SK-N-SH treated with all-trans-retinoic acid at 6 μM for 48 hours (cell line): Measurements from ENCODE around the gene OSR1.
"Not testable (repeated sequence)": the region's sequence is repeated elsewhere in the genome, so short reads cannot be mapped to it uniquely, and the experiment has no call there.

ENCODE experiments used
- ATAC-seq: fragments of 200-7000 bp; cut with Tn5 transposase; 3 replicates; pipeline ENCODE4 v1.9.1; 2020; ENCODE audit warnings: mild to moderate bottlenecking, moderate library complexity
- ARNTL ChIP-seq: fragments of 450-650 bp; formaldehyde crosslinking; IDR thresholded peaks from 2 replicates; pipeline ENCODE4 v1.5.0; 2020; ENCODE audit warnings: low read depth, mild to moderate bottlenecking, moderate library complexity, borderline replicate concordance
- CSDC2 ChIP-seq: fragments of 250-450 bp; sonication (Bioruptor Pico); IDR thresholded peaks from 2 replicates; pipeline ENCODE4 v1.5.0; 2020; ENCODE audit warnings: mild to moderate bottlenecking, moderate library complexity
- ESRRG ChIP-seq: fragments of 250-450 bp; sonication (Bioruptor Pico); IDR thresholded peaks from 2 replicates; pipeline ENCODE4 v1.6.1; 2021; ENCODE audit warnings: mild to moderate bottlenecking
- GLIS3 ChIP-seq: fragments of 250-450 bp; sonication (Bioruptor Pico); IDR thresholded peaks from 2 replicates; pipeline ENCODE4 v1.5.0; 2020; ENCODE audit warnings: mild to moderate bottlenecking, moderate library complexity
- OSR1 ChIP-seq: fragments of 250-450 bp; sonication (Bioruptor Pico); IDR thresholded peaks from 2 replicates; pipeline ENCODE4 v1.8.0; 2022; ENCODE audit warnings: moderate library complexity, mild to moderate bottlenecking, inconsistent platforms
- PPARA ChIP-seq: fragments of 250-450 bp; sonication (Bioruptor Pico); IDR thresholded peaks from 2 replicates; pipeline ENCODE4 v1.5.0; 2020; ENCODE audit warnings: mild to moderate bottlenecking, borderline replicate concordance
- RARB ChIP-seq: fragments of 250-450 bp; sonication (Bioruptor Pico); IDR thresholded peaks from 2 replicates; pipeline ENCODE4 v1.8.0; 2021; ENCODE audit warnings: mild to moderate bottlenecking, moderate library complexity
- SNAI2 ChIP-seq: fragments of 250-450 bp; sonication (Bioruptor Pico); IDR thresholded peaks from 2 replicates; pipeline ENCODE4 v1.5.0; 2020; ENCODE audit warnings: mild to moderate bottlenecking, moderate library complexity
- TCF4 ChIP-seq: fragments of 250-450 bp; sonication (Bioruptor Pico); IDR thresholded peaks from 2 replicates; pipeline ENCODE4 v1.8.0; 2021; ENCODE audit warnings: mild to moderate bottlenecking, moderate library complexity, borderline replicate concordance
- TOX ChIP-seq: fragments of 250-450 bp; sonication (Bioruptor Pico); IDR thresholded peaks from 2 replicates; pipeline ENCODE4 v1.8.0; 2021; ENCODE audit warnings: mild to moderate bottlenecking, moderate library complexity, borderline replicate concordance
- ZC3H10 ChIP-seq: fragments of 250-450 bp; sonication (Bioruptor Pico); IDR thresholded peaks from 2 replicates; pipeline ENCODE4 v1.5.1; 2021; ENCODE audit warnings: mild to moderate bottlenecking, moderate library complexity
- ZFP3 ChIP-seq: fragments of 250-450 bp; sonication (Bioruptor Pico); IDR thresholded peaks from 2 replicates; pipeline ENCODE4 v1.5.0; 2020; ENCODE audit warnings: mild to moderate bottlenecking, moderate library complexity
- ZNF565 ChIP-seq: fragments of 450-650 bp; formaldehyde crosslinking; conservative IDR thresholded peaks from 2 replicates; pipeline ENCODE4 v1.5.0; 2020; ENCODE audit warnings: low read depth, mild to moderate bottlenecking, moderate library complexity
- ZNF70 ChIP-seq: fragments of 450-650 bp; formaldehyde crosslinking; IDR thresholded peaks from 2 replicates; pipeline ENCODE4 v1.5.0; 2020; ENCODE audit warnings: mild to moderate bottlenecking, moderate library complexity
- ZNF8 ChIP-seq: fragments of 450-650 bp; formaldehyde crosslinking; IDR thresholded peaks from 2 replicates; pipeline ENCODE4 v1.5.0; 2020; ENCODE audit warnings: mild to moderate bottlenecking, moderate library complexity
- TF ChIP-seq, protein P1 (sequence below): fragments of 250-450 bp; sonication (Bioruptor Pico); IDR thresholded peaks from 2 replicates; pipeline ENCODE4 v1.8.0; 2021; ENCODE audit warnings: low read depth, mild to moderate bottlenecking, moderate library complexity, borderline replicate concordance
- TF ChIP-seq, protein P2 (sequence below): fragments of 250-450 bp; sonication (Bioruptor Pico); IDR thresholded peaks from 2 replicates; pipeline ENCODE4 v1.5.1; 2021; ENCODE audit warnings: mild to moderate bottlenecking, moderate library complexity
- TF ChIP-seq, protein P3 (sequence below): fragments of 250-450 bp; sonication (Bioruptor Pico); IDR thresholded peaks from 2 replicates; pipeline ENCODE4 v1.5.0; 2020; ENCODE audit warnings: mild to moderate bottlenecking, moderate library complexity

Gene OSR1

DNA sequence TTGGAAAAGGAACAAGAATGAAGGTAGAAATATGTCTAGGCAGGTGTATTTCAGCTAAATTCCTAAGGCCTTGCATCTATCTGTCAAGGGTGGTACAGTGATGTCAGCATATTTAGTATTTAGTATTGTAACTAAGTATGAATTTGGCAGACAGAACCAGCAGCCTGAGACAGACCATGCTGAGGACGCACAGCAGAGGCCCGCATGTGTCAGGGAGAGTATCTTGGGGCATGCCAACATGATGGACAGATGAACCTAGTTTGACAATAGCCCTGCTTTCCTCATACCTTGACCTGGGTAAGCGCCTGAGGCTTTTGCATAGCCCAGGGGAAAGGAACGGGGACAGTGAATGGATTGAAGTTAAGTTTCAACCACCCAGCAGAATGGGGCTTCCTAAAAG lies 33.8 kb upstream of the OSR1 start (continued):
- TF ChIP-seq, protein P1, sequence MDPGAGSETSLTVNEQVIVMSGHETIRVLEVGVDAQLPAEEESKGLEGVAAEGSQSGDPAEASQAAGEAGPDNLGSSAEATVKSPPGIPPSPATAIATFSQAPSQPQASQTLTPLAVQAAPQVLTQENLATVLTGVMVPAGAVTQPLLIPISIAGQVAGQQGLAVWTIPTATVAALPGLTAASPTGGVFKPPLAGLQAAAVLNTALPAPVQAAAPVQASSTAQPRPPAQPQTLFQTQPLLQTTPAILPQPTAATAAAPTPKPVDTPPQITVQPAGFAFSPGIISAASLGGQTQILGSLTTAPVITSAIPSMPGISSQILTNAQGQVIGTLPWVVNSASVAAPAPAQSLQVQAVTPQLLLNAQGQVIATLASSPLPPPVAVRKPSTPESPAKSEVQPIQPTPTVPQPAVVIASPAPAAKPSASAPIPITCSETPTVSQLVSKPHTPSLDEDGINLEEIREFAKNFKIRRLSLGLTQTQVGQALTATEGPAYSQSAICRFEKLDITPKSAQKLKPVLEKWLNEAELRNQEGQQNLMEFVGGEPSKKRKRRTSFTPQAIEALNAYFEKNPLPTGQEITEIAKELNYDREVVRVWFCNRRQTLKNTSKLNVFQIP, result no peak
- TF ChIP-seq ZNF70 (CRISPR knock-in tag), result no peak

DNA sequence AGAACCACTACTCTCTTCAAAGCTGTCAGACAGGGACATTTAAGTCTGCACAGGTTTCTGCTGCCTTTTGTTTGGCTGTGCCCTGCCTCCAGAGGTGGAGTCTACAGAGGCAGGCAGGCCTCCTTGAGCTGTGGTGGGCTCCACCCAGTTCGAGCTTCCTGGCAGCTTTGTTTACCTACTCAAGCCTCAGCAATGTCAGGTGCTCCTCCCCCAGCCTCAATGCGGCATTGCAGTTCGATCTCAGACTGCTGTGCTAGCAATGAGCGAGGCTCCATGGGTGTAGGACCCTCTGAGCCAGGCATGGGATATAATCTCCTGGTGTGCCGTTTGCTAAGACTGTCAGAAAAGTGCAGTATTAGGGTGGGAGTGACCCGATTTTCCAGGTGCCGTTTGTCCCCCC lies 31.0 kb upstream of the OSR1 start:
- ATAC-seq, result not testable (repeated sequence)

DNA sequence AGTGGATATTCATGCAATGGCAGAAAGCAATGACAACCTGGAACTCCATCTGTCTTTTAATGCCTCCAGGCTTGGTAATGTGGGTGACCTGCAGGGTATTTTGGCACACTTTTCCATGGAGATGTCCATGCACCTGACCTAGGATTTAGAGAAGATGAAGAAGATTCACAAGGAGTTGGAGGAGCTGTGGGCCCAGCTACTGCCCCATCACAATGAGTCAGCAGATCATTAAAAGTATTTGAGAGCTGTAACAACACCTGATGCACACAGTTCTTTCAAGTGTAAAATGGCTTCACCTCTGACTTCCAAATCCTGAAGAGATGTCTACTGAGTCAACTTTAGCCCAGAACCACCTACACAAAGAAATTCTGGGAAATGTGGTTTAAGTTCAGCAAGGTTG lies 22.1 kb upstream of the OSR1 start:
- no peak for ATAC-seq
- TF ChIP-seq RARB (CRISPR knock-in tag) (no peak), ESRRG (CRISPR knock-in tag) (no peak), ZNF8 (no peak), TOX (CRISPR knock-in tag) (no peak), CSDC2 (CRISPR knock-in tag) (no peak), ZNF565 (CRISPR knock-in tag) (no peak), OSR1 (CRISPR knock-in tag) (no peak), ARNTL (CRISPR knock-in tag) (no peak)
- TF ChIP-seq, protein P2, sequence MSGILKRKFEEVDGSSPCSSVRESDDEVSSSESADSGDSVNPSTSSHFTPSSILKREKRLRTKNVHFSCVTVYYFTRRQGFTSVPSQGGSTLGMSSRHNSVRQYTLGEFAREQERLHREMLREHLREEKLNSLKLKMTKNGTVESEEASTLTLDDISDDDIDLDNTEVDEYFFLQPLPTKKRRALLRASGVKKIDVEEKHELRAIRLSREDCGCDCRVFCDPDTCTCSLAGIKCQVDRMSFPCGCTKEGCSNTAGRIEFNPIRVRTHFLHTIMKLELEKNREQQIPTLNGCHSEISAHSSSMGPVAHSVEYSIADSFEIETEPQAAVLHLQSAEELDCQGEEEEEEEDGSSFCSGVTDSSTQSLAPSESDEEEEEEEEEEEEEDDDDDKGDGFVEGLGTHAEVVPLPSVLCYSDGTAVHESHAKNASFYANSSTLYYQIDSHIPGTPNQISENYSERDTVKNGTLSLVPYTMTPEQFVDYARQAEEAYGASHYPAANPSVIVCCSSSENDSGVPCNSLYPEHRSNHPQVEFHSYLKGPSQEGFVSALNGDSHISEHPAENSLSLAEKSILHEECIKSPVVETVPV (CRISPR knock-in tag), result no peak
- TF ChIP-seq, protein P3, sequence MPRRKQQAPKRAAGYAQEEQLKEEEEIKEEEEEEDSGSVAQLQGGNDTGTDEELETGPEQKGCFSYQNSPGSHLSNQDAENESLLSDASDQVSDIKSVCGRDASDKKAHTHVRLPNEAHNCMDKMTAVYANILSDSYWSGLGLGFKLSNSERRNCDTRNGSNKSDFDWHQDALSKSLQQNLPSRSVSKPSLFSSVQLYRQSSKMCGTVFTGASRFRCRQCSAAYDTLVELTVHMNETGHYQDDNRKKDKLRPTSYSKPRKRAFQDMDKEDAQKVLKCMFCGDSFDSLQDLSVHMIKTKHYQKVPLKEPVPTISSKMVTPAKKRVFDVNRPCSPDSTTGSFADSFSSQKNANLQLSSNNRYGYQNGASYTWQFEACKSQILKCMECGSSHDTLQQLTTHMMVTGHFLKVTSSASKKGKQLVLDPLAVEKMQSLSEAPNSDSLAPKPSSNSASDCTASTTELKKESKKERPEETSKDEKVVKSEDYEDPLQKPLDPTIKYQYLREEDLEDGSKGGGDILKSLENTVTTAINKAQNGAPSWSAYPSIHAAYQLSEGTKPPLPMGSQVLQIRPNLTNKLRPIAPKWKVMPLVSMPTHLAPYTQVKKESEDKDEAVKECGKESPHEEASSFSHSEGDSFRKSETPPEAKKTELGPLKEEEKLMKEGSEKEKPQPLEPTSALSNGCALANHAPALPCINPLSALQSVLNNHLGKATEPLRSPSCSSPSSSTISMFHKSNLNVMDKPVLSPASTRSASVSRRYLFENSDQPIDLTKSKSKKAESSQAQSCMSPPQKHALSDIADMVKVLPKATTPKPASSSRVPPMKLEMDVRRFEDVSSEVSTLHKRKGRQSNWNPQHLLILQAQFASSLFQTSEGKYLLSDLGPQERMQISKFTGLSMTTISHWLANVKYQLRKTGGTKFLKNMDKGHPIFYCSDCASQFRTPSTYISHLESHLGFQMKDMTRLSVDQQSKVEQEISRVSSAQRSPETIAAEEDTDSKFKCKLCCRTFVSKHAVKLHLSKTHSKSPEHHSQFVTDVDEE (CRISPR knock-in tag), result no peak

DNA sequence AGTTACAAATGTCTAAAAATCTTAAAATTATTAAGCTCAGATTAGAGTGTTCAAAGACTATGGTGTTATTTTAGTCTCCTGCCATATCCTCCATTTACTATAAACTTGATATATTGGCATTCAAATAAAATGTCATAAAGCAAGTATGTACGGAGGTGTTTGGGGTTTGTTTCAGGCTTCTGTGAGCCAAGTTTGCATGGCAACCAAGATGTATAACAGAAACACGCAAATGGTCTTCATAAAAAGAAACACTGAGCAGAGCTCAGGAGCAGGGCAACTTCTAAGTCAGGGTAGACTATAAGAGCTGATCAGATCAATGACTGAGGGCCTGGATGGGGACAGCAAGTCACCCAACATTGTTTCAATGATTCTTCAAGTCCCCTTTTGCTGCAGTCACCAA lies 20.5 kb upstream of the OSR1 start:
- TF ChIP-seq TOX (CRISPR knock-in tag), result no peak
- no peak for TF ChIP-seq ZC3H10 (CRISPR knock-in tag)
- TF ChIP-seq TCF4, result no peak
- TF ChIP-seq PPARA (CRISPR knock-in tag), result no peak
- no peak for TF ChIP-seq ZNF70 (CRISPR knock-in tag)
- TF ChIP-seq ESRRG (CRISPR knock-in tag), result no peak
- no peak for TF ChIP-seq ARNTL (CRISPR knock-in tag)
- no peak for TF ChIP-seq CSDC2 (CRISPR knock-in tag)
- no peak for TF ChIP-seq SNAI2 (CRISPR knock-in tag)
- no peak for TF ChIP-seq ZNF8
- no peak for TF ChIP-seq GLIS3 (CRISPR knock-in tag)
- TF ChIP-seq, protein P2 (CRISPR knock-in tag), result no peak
- TF ChIP-seq, protein P3 (CRISPR knock-in tag), result no peak
- no peak for TF ChIP-seq ZFP3 (CRISPR knock-in tag)
- TF ChIP-seq, protein P1, result no peak
- ATAC-seq, result no peak
